ENCODE results near the gene PRDM7.

PRDM7 gene

GRCh38 chr16:90016339-90016950 lies 60.7 kb downstream of the PRDM7 start:
- peaks cover 15% of the 10 kb centered on the region for H3K4me1 ChIP-seq (ENCODE audit: insufficient read depth, poor library complexity, severe bottlenecking)
- DNase-seq (ENCODE audit: low spot score) (no peak), ATAC-seq (ENCODE audit: low read depth) (no peak)
- H3K27me3 ChIP-seq (ENCODE audit: insufficient read depth, poor library complexity, severe bottlenecking) = no peaks in the 10 kb centered on the region
- no peak overlapping the region for H3K27ac ChIP-seq (ENCODE audit: poor library complexity, severe bottlenecking)
- no peaks in the 10 kb centered on the region for H3K36me3 ChIP-seq (ENCODE audit: low read depth)
- no peak overlapping the region for H3K4me3 ChIP-seq (ENCODE audit: severe bottlenecking)
- no peak for TF ChIP-seq CTCF (IDR thresholded peaks at IDR 0.05; ENCODE audit: poor library complexity, severe bottlenecking)
- H3K9me3 ChIP-seq (ENCODE audit: severe bottlenecking) = no peaks in the 10 kb centered on the region

GRCh38 chr16:90015586-90016338 lies 61.4 kb downstream of the PRDM7 start:
- no peaks in the 10 kb centered on the region for H3K36me3 ChIP-seq (ENCODE audit: low read depth)
- no peak overlapping the region for H3K27ac ChIP-seq (ENCODE audit: poor library complexity, severe bottlenecking)
- TF ChIP-seq CTCF (IDR thresholded peaks at IDR 0.05; ENCODE audit: poor library complexity, severe bottlenecking) = no peak
- DNase-seq (ENCODE audit: low spot score) (no peak), ATAC-seq (ENCODE audit: low read depth) (no peak)
- H3K27me3 ChIP-seq (ENCODE audit: insufficient read depth, poor library complexity, severe bottlenecking) = no peaks in the 10 kb centered on the region
- no peak overlapping the region for H3K4me3 ChIP-seq (ENCODE audit: severe bottlenecking)
- no peaks in the 10 kb centered on the region for H3K9me3 ChIP-seq (ENCODE audit: severe bottlenecking)
- H3K4me1 ChIP-seq (ENCODE audit: insufficient read depth, poor library complexity, severe bottlenecking) = peaks cover 9% of the 10 kb centered on the region

- Histone ChIP-seq H3K27ac (ENCODE audit: poor library complexity, severe bottlenecking) (no peak overlapping the region), H3K9me3 (ENCODE audit: severe bottlenecking) (no peaks in the 10 kb centered on the region), H3K4me3 (ENCODE audit: severe bottlenecking) (no peak overlapping the region), H3K36me3 (ENCODE audit: low read depth) (no peaks in the 10 kb centered on the region), H3K4me1 (ENCODE audit: insufficient read depth, poor library complexity, severe bottlenecking) (no peaks in the 10 kb centered on the region), H3K27me3 (ENCODE audit: insufficient read depth, poor library complexity, severe bottlenecking) (no peaks in the 10 kb centered on the region)
- TF ChIP-seq CTCF (IDR thresholded peaks at IDR 0.05; ENCODE audit: poor library complexity, severe bottlenecking) = no peak
- ATAC-seq (ENCODE audit: low read depth) = no peak
- DNase-seq (ENCODE audit: low spot score) = no peak
Measured at GRCh38 chr16:90012991-90013745, 64.0 kb downstream of the PRDM7 start.

- no peak overlapping the region for H3K27ac ChIP-seq (ENCODE audit: poor library complexity, severe bottlenecking)
- no peak for TF ChIP-seq CTCF (IDR thresholded peaks at IDR 0.05; ENCODE audit: poor library complexity, severe bottlenecking)
- ATAC-seq (ENCODE audit: low read depth) (no peak; the same call in 2 of the 3 replicates), DNase-seq (ENCODE audit: low spot score) (no peak)
- no peaks in the 10 kb centered on the region for H3K27me3 ChIP-seq (ENCODE audit: insufficient read depth, poor library complexity, severe bottlenecking)
- no peaks in the 10 kb centered on the region for H3K4me1 ChIP-seq (ENCODE audit: insufficient read depth, poor library complexity, severe bottlenecking)
- H3K4me3 ChIP-seq (ENCODE audit: severe bottlenecking) = no peak overlapping the region
- no peaks in the 10 kb centered on the region for H3K36me3 ChIP-seq (ENCODE audit: low read depth)
- no peaks in the 10 kb centered on the region for H3K9me3 ChIP-seq (ENCODE audit: severe bottlenecking)
Measured at GRCh38 chr16:90011908-90012501, 65.1 kb downstream of the PRDM7 start.

All from RWPE2 (cell line).